Neuronal stem cell (in vitro differentiated cells): Measurements from ENCODE around the gene ABHD2. TPM values are rescaled to one million over a fixed set of nuclear protein-coding genes. Genes with fewer than 3 reads are reported as not detected.

Experiments
- DNase-seq: peaks from one replicate; pipeline ENCODE4 v3.0.0-alpha.2; 2013; ENCODE audit warnings: low spot score
- H2AFZ ChIP-seq: one replicate; pipeline ENCODE4 v1.6.1; 2013; ENCODE audit warnings: mild to moderate bottlenecking, low read length, inconsistent platforms
- H2AK5ac ChIP-seq: 2 replicates; pipeline ENCODE4 v1.6.1; 2013; ENCODE audit warnings: low read depth, mild to moderate bottlenecking, inconsistent platforms, low read length, moderate library complexity, mixed read lengths
- H2BK120ac ChIP-seq: 2 replicates; pipeline ENCODE4 v1.6.1; 2013; ENCODE audit warnings: low read depth, mild to moderate bottlenecking, inconsistent platforms, low read length, moderate library complexity, mixed read lengths
- H2BK12ac ChIP-seq: one replicate; pipeline ENCODE4 v1.6.1; 2013; ENCODE audit warnings: low read length, inconsistent platforms
- H2BK15ac ChIP-seq: 2 replicates; pipeline ENCODE4 v1.6.1; 2013; ENCODE audit warnings: mild to moderate bottlenecking, low read length, inconsistent platforms, mixed read lengths
- H2BK5ac ChIP-seq: one replicate; pipeline ENCODE4 v1.6.1; 2013; ENCODE audit warnings: inconsistent platforms, mild to moderate bottlenecking, low read length, moderate library complexity
- H3K14ac ChIP-seq: one replicate; pipeline ENCODE4 v1.6.1; 2013; ENCODE audit warnings: low read length, inconsistent platforms
- H3K18ac ChIP-seq: 2 replicates; pipeline ENCODE4 v1.6.1; 2013; ENCODE audit warnings: low read length, inconsistent platforms
- H3K23ac ChIP-seq: 2 replicates; pipeline ENCODE4 v1.6.1; 2013; ENCODE audit warnings: low read depth, mild to moderate bottlenecking, mixed read lengths, low read length, inconsistent platforms; ENCODE audit not compliant: poor library complexity
- H3K27ac ChIP-seq: replicated peaks from 3 replicates; pipeline ENCODE4 v1.5.1; 2013; ENCODE audit warnings: low read length, inconsistent platforms
- H3K27me3 ChIP-seq, 3 experiments: 2 replicates each; pipeline ENCODE4 v1.6.1; 2013; ENCODE audit warnings: low read length in 3 of 3, mild to moderate bottlenecking in 2 of 3, inconsistent platforms in 1 of 3, low read depth in 1 of 3, mixed read lengths in 1 of 3, moderate library complexity in 1 of 3; ENCODE audit not compliant: control insufficient read depth in 3 of 3, insufficient read depth in 3 of 3
- H3K36me3 ChIP-seq, 2 donors: replicated peaks in 1 of 2; 2 replicates each; pipeline ENCODE4 v1.6.1; 2013; ENCODE audit warnings: low read length in 2 of 2; ENCODE audit not compliant: control insufficient read depth in 2 of 2, insufficient read depth in 2 of 2
- H3K4ac ChIP-seq: 2 replicates; pipeline ENCODE4 v1.6.1; 2013; ENCODE audit warnings: inconsistent platforms, mild to moderate bottlenecking, low read length, moderate library complexity
- H3K4me1 ChIP-seq, 2 donors: 1 replicate in 1 of 2; 2 replicates in 1 of 2; pipeline ENCODE4 v1.6.1; 2013; ENCODE audit warnings: low read length in 2 of 2, low read depth in 1 of 2; ENCODE audit not compliant: control insufficient read depth in 2 of 2, insufficient read depth in 1 of 2
- H3K4me2 ChIP-seq: one replicate; pipeline ENCODE4 v1.6.1; 2013; ENCODE audit warnings: mild to moderate bottlenecking, low read length, inconsistent platforms; ENCODE audit not compliant: insufficient read depth, poor library complexity, severe bottlenecking
- H3K4me3 ChIP-seq, 2 donors: 2 replicates each; pipeline ENCODE4 v1.5.1; 2013; ENCODE audit warnings: low read length in 2 of 2, mild to moderate bottlenecking in 2 of 2, inconsistent platforms in 1 of 2, moderate library complexity in 1 of 2
- H3K79me1 ChIP-seq: one replicate; pipeline ENCODE4 v1.6.1; 2013; ENCODE audit warnings: low read depth, mild to moderate bottlenecking, inconsistent platforms, low read length, moderate library complexity
- H3K9ac ChIP-seq: one replicate; pipeline ENCODE4 v1.6.1; 2013; ENCODE audit warnings: mild to moderate bottlenecking, low read depth, low read length, inconsistent platforms; ENCODE audit not compliant: poor library complexity
- H3K9me3 ChIP-seq, 2 donors: replicated peaks in 1 of 2; 2 replicates each; pipeline versions ENCODE3 to v1.6.1; 2013; ENCODE audit warnings: low read length in 2 of 2, mild to moderate bottlenecking in 2 of 2, inconsistent platforms in 1 of 2, low read depth in 1 of 2, mixed read lengths in 1 of 2, moderate library complexity in 1 of 2; ENCODE audit not compliant: control insufficient read depth in 2 of 2, insufficient read depth in 1 of 2
- H4K8ac ChIP-seq: one replicate; pipeline ENCODE4 v1.6.1; 2013; ENCODE audit warnings: low read depth, mild to moderate bottlenecking, inconsistent platforms, low read length, moderate library complexity
- H4K91ac ChIP-seq: one replicate; pipeline ENCODE4 v1.6.1; 2013; ENCODE audit warnings: low read length, low read depth, mild to moderate bottlenecking, inconsistent platforms; ENCODE audit not compliant: poor library complexity
- WGBS, 2 donors: extraction: QIAGEN DNeasy Blood & Tissue Kit; methylation state at CpG; one replicate each; pipeline ENCODE4 v1.1.7; 2013; ENCODE audit warnings: missing lambda C conversion rate in 2 of 2, mixed read lengths in 1 of 2; ENCODE audit not compliant: insufficient read length in 2 of 2, insufficient replicate concordance in 1 of 2; ENCODE audit errors: extremely low coverage in 2 of 2; 5-methylcytosine and 5-hydroxymethylcytosine counted together
- polyA plus RNA-seq, 2 experiments: library from polyadenylated mRNA; stranded (reverse); fragments of 200-250 nt; gene quantifications; one replicate each; pipeline ENCODE4 v1.2.3, GENCODE V29; 2013

The ABHD2 gene
- 7.2 TPM for polyA plus RNA-seq (2013, experiment 1 of 2)
- 7.2 TPM for polyA plus RNA-seq (2013, experiment 2 of 2)

- Histone ChIP-seq H3K14ac (peak within 1 kb of the TSS; percentile 32), H2BK120ac (no peak within 1 kb of the TSS), H2BK15ac (no peak within 1 kb of the TSS), H3K4me1 (peaks cover 11 to 14% of the 10 kb centered on the region in 2 donors), H3K9me3 (no peaks in the 10 kb centered on the region), H2AK5ac (peak within 1 kb of the TSS; percentile 44), H4K91ac (no peak within 1 kb of the TSS), H2BK5ac (peak within 1 kb of the TSS; percentile 79), H3K4ac (no peak within 1 kb of the TSS), H3K9ac (peak within 1 kb of the TSS; percentile 75), H3K4me2 (peak within 1 kb of the TSS; percentile 73), H3K18ac (peak within 1 kb of the TSS; percentile 89), H2AFZ (peak within 1 kb of the TSS; percentile 91), H3K36me3 (no peaks in the 10 kb centered on the region), H3K27me3 (no peaks in the 10 kb centered on the region), H3K79me1 (peaks cover 2% of the 10 kb centered on the region), H2BK12ac (peak within 1 kb of the TSS; percentile 93), H3K23ac (peak within 1 kb of the TSS; percentile 32), H4K8ac (peak within 1 kb of the TSS; percentile 23), H3K4me3 (peak within 1 kb of the TSS; percentile 66 to 97), H3K27ac (peak within 1 kb of the TSS; percentile 66)
- WGBS, 2 donors = no CpG with 5 or more reads among the region's 51 CpGs
- peak; percentile 100 for DNase-seq
Measured at GRCh38 chr15:89087830-89088604, at the start of gene ABHD2. Gene ABHD2, plus strand, starts transcription at chr15:89088456. Its CDS starts 27,872 bp downstream, at chr15:89116328.

- Histone ChIP-seq H3K9ac (no peak overlapping the region), H2AK5ac (no peak overlapping the region), H3K27me3 (peaks cover 0 to 17% (median 0%) of the 10 kb centered on the region in 3 experiments), H2BK15ac (no peak overlapping the region), H3K4ac (no peak overlapping the region), H2BK12ac (no peak overlapping the region), H3K9me3 (no peaks in the 10 kb centered on the region), H3K4me1 (no peaks in the 10 kb centered on the region), H4K8ac (no peak overlapping the region), H2BK120ac (no peak overlapping the region), H4K91ac (no peak overlapping the region), H3K18ac (no peak overlapping the region), H2BK5ac (no peak overlapping the region), H3K23ac (no peak overlapping the region), H3K79me1 (no peaks in the 10 kb centered on the region), H3K4me2 (no peak overlapping the region), H3K4me3 (no peak overlapping the region), H3K14ac (no peak overlapping the region), H2AFZ (no peak overlapping the region), H3K36me3 (no peaks in the 10 kb centered on the region), H3K27ac (no peak overlapping the region)
- WGBS, 2 donors = no CpG with 5 or more reads among the region's 5 CpGs
- no peak for DNase-seq
Measured at GRCh38 chr15:89039142-89039541, 49.1 kb upstream of the ABHD2 start.

GRCh38 chr15:89041507-89041906, 46.7 kb upstream of the ABHD2 start:
- no peak overlapping the region for H3K18ac ChIP-seq
- no peak overlapping the region for H2BK120ac ChIP-seq
- H3K4me3 ChIP-seq = no peak overlapping the region
- peak overlapping the region; percentile 32 for H2BK5ac ChIP-seq
- peak overlapping the region; percentile 46 for H3K23ac ChIP-seq
- no peak overlapping the region for H3K27ac ChIP-seq
- H3K9me3 ChIP-seq = no peaks in the 10 kb centered on the region
- no CpG with 5 or more reads among the region's 5 CpGs for WGBS, 2 donors
- H3K4ac ChIP-seq = no peak overlapping the region
- H2BK15ac ChIP-seq = no peak overlapping the region
- H2BK12ac ChIP-seq = no peak overlapping the region
- no peak overlapping the region for H2AK5ac ChIP-seq
- no peak overlapping the region for H2AFZ ChIP-seq
- H3K4me1 ChIP-seq = no peaks in the 10 kb centered on the region
- H4K91ac ChIP-seq = no peak overlapping the region
- H4K8ac ChIP-seq = no peak overlapping the region
- peaks cover 0 to 16% (median 0%) of the 10 kb centered on the region in 3 experiments for H3K27me3 ChIP-seq
- H3K4me2 ChIP-seq = no peak overlapping the region
- H3K9ac ChIP-seq = no peak overlapping the region
- H3K14ac ChIP-seq = no peak overlapping the region
- H3K36me3 ChIP-seq = no peaks in the 10 kb centered on the region
- no peak for DNase-seq
- no peaks in the 10 kb centered on the region for H3K79me1 ChIP-seq

- H2BK12ac ChIP-seq = no peak overlapping the region
- H2BK120ac ChIP-seq = no peak overlapping the region
- no peaks in the 10 kb centered on the region for H3K4me1 ChIP-seq
- DNase-seq = no peak
- H3K9ac ChIP-seq = no peak overlapping the region
- H2BK15ac ChIP-seq = no peak overlapping the region
- H4K91ac ChIP-seq = no peak overlapping the region
- H3K4me2 ChIP-seq = no peak overlapping the region
- H3K23ac ChIP-seq = no peak overlapping the region
- H3K4ac ChIP-seq = no peak overlapping the region
- H3K9me3 ChIP-seq = no peaks in the 10 kb centered on the region
- no peak overlapping the region for H4K8ac ChIP-seq
- no peak overlapping the region for H2AK5ac ChIP-seq
- H2BK5ac ChIP-seq = no peak overlapping the region
- no CpG with 5 or more reads among the region's 5 CpGs for WGBS, 2 donors
- no peak overlapping the region for H3K18ac ChIP-seq
- no peak overlapping the region for H3K14ac ChIP-seq
- H3K27me3 ChIP-seq = peaks cover 0 to 11% (median 0%) of the 10 kb centered on the region in 3 experiments
- H3K27ac ChIP-seq = no peak overlapping the region
- H3K4me3 ChIP-seq = no peak overlapping the region
- no peaks in the 10 kb centered on the region for H3K36me3 ChIP-seq
- H3K79me1 ChIP-seq = no peaks in the 10 kb centered on the region
- no peak overlapping the region for H2AFZ ChIP-seq
Measured at GRCh38 chr15:89042387-89042786, 45.9 kb upstream of the ABHD2 start.
